HG02642 (cell line): ENCODE results near the gene CSK.
"Not testable (repeated sequence)": the region's sequence is repeated elsewhere in the genome, so short reads cannot be mapped to it uniquely, and the experiment has no call there.

ENCODE experiments used
- ATAC-seq: cut with Tn5 transposase; IDR thresholded peaks from one replicate; pipeline ENCODE4 v1.9.1; 2021; ENCODE audit warnings: mild to moderate bottlenecking; ENCODE audit not compliant: unreplicated experiment, poor library complexity

Gene CSK

GRCh38 chr15:74786081-74786480, 4.2 kb downstream of the CSK start:
- ATAC-seq, result not testable (repeated sequence)

- no peak for ATAC-seq
Measured at GRCh38 chr15:74786551-74787165, 4.8 kb downstream of the CSK start.

- ATAC-seq, result peak; percentile 50
Measured at GRCh38 chr15:74787251-74788041, 5.6 kb downstream of the CSK start.

- ATAC-seq, result no peak
Measured at GRCh38 chr15:74788042-74788682, 6.3 kb downstream of the CSK start.

DNA sequence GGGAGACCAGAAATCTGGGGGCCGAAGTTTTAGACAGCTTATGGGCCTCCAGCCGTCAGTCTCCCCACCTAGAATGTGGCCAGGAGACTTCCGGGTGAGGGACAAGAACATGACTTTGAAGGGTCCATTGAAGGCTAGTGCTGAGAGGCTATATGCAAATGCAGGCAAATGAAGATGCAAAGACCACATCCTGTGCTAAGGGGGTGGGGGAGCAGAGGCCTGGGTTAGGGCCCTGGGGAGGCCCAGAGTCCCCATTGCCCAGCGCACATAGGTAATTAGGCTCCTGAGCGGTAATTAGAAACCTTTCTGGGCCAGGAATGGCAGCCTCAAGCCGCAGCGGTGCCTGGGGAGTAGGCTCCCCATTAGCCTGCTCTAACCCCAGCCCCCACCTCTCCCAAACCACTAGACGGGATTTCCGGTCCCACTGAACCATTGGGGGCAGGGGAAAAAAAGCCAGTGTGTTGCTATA, 6.8 kb downstream of the CSK start:
- peak; percentile 25 for ATAC-seq

DNA sequence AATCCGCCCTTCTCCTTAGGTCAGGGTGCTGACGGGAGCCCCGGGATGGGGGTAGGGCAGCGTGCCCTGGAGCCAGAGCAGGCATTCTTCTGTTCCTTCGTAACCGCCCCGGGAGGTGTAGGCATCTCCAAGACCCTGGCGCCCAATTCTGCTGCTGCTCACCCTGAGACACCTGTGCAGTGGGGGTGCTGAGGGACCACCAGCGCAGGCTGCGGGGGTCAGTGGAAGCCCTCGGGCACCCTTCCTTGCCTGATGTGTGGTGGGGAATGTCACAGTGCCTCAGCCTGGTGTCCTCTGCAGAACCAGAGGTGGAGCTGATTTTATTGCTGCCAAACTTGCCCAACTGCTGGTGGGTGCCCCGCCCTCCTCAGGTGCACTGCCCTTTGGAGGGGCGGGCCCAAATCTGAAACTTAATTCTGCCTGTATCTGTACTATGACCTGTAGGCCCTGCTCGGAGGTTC, 7.3 kb downstream of the CSK start:
- no peak for ATAC-seq

GRCh38 chr15:74789741-74790079, 7.8 kb downstream of the CSK start:
- no peak for ATAC-seq

GRCh38 chr15:74790080-74790916, 8.4 kb downstream of the CSK start:
- peak; percentile 16 for ATAC-seq

DNA sequence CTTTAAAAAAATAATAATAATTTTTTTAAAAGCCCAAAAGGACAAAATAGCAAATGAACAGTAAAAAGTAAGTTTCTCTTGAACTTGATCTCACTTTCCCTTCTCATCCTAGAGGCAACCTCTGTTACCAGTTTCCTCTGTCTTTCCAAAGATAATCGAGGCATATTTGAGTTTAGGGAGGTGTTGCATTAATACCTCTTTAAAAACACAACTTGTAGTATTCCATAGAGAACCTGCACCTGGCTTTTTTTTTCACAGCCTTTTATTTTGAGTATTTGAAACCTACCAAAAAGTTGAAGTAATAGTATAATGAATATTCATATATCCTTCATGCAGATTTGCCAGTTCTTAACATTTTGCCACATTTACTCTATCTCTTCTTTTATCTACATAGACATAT, 9.1 kb downstream of the CSK start:
- no peak for ATAC-seq

DNA sequence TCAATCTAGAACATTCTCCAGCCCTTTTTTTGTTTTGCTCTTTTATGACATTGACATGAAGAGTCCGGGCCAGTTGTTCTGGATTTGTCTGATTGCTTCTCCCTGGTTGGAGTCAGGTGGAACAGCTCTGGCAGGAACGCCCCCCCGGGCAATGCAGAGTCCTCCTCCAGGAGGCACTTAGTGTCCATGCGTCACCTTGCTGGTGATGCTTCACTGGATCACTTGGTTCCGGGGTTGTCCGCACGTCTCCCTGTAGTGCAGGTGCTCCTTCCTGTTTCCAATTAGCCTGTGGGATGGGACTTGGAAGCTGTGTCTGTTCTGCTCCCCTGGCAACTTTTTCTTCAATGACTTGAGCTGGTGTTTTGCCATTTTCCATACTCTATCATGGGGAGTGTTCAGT, 9.8 kb downstream of the CSK start:
- no peak for ATAC-seq

GRCh38 chr15:74792227-74793016, 10.5 kb downstream of the CSK start:
- no peak for ATAC-seq

DNA sequence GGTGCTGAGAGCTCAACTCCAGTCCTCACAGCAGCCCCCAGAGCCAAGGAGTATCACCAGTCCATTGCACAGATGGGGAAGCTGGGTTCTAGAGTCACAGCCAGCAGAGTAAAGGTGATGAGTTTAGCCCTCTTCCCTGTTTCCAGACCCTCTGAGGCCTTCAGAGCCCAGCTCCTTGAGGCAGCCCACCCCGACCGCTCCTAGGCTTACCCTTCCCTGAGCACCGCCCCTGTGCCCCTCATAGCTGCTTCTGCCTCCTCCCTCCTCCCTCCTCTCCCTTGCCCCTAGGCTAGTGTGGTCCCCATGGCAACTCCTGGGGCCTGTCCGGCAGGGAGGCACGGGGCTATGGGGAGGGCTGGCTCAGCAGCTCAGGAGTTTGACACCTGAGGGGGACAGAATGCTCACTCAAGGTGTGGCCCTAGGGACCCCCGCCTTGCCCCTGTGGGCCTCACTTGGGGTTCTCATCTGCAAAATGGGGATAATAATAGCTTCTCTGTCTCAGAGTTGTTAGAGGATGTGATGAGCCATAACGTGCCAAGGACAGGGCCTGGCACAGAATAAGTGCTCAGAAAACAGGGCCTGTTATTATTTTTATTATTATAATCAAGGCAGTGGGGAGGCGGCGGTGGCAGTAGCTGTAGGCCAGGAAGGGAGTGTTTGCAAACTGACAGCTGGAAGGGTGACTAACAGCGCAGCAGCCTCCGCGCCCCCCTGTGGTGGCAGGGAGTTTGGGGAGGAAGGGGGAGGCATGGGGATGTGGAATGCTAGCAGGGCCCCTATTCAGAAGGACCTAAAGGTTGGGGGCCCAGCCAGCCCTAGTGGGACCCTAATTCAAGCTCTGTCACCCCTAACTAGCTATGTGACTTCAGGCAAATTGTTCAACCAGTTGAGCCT, 11.5 kb downstream of the CSK start:
- no peak for ATAC-seq

- no peak for ATAC-seq
Measured at GRCh38 chr15:74794248-74794969, 12.5 kb downstream of the CSK start.

DNA sequence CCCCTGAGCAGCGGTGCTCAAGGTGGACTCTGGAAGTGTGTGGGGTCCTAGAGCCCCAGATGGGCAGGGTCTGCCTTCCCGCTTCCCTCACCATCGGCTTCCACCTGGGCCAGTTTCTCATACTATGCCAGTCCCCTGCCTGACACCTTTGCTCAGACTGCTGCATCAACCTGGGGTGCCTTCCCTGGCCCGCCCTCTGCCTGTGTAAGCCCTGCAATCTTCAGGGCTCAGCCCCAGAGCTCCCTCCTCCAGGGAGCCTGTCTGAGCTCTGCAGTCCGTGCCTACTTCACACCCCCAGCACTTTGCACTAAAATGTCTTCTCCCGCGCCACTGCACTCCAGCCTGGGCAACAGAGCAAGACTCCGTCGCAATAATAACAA, 13.1 kb downstream of the CSK start:
- ATAC-seq, result no peak

DNA sequence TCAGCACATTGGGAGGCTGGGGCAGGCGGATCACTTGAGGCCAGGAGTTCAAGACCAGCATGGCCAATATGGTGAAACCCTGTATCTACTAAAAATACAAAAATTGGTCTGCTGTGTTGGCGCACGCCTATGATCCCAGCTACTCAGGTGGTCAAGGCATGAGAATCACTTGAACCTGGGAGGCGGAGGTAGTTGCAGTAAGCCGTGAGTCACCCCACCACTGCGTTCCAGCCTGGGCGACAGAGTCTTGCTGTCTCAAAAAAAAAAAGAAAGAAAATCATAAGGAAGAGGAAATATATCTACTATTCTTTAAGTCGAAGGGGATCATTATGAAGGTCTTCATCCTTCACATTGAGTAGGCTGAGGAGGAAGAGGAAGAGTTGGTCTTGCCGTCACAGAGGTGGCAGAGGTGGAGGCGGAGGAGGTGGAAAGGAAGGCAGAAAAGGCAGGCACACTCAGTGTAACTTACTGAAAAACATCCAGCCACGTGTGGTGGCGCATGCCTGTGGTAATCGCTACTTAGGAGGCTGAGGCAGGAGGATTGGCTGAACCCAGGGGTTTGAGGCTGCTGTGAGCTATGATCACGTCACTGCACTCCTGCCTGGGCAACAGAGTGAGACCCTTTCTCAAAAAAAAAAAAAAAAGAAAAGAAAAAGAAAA, 14.2 kb downstream of the CSK start:
- ATAC-seq, result no peak

DNA sequence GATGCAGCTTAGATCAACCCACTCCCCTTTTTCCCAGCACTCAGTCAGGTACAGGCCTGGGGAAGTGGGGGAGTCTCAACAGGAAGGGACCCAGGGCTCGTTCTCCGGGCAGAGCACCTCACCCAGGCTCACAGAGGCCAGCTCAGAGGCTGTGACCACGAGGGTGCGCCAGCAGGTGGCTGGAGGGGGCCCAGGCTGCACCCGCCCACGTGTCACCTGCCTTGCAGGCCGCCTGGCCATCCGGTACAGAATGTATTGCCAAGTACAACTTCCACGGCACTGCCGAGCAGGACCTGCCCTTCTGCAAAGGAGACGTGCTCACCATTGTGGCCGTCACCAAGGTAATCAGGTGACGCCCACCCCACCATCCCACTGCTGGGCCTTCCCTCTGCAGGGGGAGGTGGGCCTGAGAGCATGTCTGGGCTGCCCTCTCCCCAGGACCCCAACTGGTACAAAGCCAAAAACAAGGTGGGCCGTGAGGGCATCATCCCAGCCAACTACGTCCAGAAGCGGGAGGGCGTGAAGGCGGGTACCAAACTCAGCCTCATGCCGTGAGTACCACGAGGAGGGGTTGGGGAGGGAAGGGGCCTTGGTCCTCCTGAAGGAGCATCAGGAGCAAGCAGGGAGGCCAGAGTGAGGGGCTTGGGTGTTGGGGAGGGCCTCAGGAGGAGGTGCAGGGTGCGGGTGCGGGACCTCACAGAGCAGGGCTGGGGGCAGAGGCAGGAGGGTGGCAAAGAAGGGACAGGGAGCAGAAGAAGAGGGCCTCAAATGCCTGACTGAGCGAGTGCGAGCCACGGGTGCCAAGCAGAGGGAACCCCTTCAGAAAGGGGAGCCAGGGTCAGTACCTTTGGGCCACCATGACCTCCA, 16.7 kb downstream of the CSK start:
- ATAC-seq, result no peak
